Fibroblast of skin of right biceps (primary cell): ENCODE data around the gene NFILZ.

ENCODE experiments used
- DNase-seq: peaks from one replicate; pipeline ENCODE4 v3.0.0-alpha.2; 2013

The NFILZ gene

DNA sequence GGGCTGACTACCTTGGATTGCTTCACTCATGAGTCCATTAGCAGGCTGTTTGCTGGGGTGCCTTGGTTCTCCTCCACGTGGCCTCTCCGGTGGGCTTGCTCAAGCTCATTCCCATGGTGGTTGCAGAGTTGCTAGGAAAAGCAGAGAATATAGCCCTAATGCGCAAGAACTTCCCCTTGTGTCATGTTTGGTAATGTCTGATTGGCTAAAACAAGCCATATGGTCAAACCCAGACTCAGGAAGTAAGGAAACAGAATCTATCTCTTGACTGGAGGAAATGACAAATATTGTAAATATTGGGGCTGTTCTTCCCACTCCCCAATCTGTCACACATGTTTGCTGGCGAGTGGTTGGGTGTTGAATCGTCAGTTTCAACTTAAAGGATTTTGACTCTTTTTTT is 12.1 kb downstream of the NFILZ start:
- no peak for DNase-seq

DNA sequence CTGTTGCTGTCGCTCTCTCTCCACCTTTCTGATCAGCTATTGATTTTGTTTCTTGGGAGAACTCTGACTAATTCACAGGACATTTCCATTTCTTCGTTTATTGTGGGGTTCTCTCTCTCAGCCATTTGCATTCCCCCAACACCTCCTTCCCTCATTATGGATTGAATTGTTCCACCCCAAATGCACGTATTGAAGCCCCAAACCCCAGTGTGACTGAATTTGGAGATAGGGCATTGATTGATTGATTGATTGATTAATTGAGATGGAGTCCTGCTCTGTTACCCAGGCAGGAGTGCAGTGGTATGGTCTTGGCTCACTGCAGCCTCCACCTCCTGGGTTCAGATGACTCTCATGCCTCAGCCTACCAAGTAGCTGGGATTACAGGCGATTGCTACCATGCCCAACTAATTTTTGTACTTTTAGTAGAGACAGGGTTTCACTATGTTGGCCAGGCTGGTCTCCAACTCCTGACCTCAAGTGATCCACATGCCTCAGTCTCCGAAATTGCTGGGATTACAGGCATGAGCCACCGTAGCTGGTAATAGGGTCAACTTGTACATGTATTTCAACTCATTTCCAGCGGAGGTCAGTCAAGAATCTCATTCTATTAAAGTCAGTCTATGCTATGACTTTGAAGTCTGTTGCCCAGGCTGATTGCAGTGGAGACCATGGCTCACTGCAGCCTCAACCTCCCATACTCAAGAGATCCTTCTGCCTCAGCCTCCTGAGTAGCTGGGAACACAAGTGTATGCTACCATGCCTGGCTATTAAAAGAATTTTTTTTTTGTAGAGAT is 13.6 kb downstream of the NFILZ start:
- no peak for DNase-seq

DNA sequence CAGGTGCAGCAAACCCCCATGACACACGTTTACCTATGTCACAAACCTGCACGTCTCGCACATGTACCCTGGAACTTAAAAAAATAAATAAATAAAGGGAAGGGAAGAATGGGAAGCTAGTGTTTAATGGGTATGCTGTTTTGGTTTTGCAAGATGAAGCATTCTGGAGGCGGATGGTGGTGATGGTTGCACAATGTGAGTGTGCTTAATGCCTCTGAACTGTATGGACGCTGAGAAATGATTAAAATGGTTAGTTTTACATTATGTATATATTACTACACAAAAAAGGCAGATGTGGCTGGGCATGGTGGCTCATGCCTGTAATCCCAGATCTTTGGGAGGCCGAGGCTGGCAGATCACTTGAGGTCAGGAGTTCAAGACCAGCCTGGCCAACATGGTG is 17.8 kb downstream of the NFILZ start:
- DNase-seq: no peak

DNA sequence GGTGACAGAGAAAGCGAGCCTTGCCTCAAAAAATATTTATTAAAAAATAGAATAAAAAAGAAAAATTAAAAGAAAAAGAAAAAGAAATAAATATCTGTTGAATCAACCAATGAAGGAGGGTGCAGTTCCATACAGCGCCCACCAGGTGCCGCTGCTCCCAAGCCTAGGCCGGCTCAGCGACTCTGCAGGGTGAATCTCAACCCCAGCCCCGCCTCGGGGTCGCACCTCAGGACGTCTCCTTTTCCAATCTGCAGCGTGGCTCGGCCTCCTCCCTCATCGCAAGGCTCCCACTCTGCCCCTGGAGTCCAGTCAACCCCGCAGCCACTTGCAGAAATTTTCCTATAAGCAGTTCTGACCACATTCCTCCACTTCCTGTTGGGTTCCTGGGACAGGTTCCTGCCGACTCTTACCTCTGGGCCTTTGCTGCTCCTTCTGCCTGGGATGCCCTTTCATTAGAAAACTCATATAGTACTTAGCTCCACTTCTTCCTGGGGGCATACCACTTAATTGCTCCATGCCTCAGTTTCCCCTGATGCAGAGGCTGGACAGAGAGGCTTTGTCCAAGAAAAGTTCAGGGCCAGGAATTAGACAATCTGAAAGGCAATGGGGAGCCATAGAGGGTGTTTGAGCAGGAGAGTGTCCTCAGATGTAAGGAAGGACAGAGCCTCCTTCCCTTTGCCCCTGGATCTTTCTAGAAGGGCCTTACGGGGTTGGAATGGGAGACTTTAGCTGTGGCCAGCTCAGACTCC is 24.3 kb downstream of the NFILZ start:
- DNase-seq: peak; percentile 33

DNA sequence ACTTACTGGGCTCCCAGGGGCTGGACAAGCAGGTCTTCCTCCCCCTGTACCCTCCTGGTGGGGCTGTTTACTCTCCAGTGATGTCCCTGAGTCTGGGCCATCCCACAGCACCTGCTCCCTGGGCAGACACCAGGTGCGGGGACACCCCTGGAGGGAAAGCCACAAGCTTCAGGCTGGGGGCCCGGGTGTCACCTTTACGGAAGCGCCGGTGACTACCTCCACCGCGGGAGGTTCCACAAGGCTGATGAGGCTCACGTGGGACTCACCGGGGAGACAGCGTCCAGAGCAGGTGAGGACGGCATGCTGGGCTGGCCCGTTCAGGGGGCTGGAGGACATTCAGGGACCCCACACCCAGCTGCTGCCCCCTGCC is 24.9 kb downstream of the NFILZ start:
- no peak for DNase-seq

DNA sequence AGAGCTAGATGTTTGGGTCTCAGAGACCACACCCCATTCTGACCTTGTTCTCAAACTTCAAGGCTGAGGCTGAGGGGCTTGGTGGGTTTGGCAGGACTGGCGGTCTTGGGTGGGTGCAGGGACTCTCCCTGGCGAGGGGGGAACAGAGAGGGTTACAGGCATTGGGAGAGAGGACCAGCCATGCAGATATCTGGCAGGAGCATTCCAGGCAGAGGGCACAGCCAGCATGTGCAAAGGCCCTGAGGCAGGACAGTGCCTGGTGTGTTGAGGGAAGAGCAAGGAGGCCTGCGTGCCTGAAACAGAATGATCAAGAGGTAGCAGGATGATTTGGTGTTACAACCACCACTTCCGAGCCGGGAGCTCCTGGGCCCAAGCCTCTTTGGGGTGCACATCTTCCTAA is 27.4 kb downstream of the NFILZ start:
- DNase-seq: no peak

DNA sequence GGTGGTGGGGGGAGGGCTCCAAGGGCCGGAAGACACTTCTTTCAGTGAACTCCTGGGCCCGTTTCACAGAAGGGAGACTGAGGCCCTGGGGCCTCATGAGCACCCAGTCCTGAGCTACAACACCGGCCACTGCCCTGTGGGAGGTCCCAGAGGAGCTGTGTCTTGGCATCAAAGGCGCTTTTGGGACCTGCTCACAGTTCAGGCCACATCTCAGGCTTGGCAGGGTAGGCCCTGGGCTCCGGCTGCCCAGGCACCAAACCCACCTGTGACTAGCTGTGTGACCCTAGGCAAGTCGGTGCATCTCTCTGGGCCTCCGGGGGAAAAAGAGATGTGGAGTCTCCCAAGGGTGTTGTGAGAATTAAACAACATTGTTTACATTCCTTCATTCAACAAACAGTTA is 29.5 kb downstream of the NFILZ start:
- no peak for DNase-seq

DNA sequence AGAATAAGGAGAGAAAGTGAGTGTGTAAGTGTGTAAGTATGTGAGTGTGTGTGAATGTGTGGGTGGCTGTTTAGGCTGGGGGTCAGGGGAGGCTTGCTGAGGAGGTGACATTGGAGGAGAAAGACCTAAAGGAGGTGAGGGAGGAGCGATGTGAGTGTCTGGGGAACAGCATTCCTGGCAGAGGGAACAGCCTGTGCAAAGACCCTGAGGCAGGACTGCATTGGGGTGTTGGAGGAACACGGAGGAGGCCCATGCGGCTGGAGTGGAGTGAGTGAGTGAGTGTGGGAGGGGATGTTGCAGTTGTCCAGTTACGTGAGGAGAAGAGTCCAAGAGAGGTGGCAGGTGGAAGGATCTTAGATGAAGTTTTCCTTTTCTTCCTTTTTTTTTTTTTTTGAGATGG is 31.8 kb downstream of the NFILZ start:
- DNase-seq: no peak

DNA sequence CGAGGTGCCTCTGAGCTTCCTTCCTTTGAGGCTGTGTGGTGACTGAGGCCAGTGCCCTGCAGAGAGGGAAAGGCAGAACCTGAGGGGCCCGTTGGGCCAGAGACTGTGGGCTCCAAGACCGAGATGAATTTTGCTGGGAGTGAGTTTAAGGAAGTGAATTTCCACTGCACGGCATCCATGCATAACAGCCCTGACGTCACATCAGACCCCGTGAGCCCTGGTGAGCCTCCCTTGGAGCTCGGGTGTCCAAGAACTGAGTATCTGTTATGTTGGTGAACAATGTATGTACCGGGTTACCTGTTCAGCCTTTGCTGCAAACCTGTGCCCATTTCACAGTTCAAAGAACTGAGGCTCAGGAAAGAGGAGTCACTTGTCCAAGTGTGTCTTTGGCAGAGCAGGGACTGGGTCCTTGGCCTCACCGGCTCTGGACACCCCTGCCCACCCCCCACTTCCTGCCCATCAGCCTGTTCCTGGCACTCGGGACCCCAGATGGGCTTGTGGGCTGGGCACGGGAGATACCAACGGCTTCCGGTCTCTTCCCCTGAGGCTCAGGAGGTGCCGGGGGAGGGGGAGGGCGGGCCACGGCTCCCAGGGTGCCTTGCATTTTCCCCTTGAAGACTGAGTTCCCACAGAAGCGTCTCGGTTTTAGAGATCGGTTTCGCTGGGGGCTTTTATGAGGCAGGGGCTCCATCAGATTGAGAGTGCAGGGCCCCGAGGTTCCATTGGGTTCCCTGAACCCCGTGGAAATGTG is 33.7 kb downstream of the NFILZ start:
- no peak for DNase-seq

DNA sequence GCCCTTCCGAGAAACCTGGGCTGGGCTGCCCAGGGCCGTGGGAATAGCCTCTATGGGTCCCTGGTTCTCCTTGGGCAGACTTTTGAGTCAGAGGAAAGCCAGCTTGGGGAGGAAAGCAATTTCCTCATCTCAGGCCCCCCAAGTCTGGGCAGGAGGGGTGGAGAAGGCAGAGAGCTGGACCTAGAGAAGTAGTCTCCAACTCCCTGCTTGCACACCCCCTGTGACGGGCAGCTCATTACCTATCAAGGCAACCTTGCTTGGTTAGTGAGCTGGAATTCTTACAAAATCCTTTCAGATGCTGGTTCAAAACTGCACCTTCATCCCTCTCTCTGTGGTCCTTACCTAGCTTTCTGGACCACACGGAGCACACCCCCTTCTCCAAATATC is 34.2 kb downstream of the NFILZ start:
- no peak for DNase-seq

DNA sequence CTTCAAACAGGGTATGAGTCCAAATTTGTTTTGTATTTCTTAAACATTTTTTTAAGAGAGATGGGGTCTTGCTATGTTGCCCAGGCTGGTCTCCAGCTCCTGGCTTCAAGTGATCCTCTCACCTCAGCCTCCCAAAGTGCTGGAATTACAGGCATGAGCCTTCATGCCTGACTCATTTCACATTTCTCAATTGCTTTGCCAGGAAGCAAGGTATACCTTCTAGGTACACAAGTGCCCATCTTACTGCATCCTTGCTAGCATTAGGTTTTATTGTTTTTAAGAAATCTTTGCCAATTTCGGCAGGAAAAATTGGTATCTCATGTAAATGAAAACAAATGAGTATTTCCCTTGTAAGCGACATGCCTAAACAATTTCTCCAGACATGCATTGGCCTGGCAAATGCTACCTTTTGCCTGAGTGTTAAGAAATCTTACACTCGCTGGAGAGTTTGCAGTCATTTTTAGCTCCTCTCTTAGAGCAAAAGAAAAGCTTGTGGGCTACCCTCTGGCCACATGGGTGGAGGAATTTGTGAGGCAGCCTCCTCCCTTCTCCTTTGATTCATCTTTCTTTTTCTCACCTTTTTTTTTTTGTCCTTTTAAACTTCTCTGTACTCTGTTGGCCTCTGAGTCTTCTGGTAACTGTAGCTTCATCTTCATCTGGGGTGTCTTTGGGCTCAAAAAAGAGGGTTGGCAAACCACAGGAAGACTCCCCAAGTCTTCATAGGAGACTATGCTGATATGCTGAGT is 35.2 kb downstream of the NFILZ start:
- no peak for DNase-seq

DNA sequence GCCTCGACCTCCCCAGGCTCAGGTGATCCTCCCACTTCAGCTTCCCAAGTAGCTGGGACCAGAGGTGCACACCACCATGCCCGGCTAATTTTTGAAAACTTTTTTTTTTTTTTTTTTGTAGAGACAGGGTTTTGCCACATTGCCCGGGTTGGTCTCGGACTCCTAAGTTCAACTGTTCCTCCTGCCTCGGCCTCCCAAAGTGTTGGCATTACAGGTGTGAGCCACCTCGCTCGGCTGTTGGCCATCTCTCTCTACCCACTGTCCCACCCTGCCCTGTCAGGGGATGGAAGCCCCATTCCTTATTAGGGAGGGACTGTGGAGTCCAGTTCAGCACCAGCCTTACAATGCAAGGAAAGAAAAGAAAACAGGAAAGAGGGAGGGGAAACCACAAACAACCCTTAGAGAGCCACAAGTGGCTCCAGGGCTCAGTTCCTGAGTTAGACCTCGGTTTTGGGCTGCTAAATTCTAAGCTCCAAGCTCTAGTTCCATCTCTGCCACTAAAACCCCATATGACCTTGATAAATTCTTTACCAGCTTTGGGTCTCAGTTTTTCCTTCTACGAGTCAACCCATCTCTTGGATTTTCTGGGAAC is 36.5 kb downstream of the NFILZ start:
- no peak for DNase-seq

DNA sequence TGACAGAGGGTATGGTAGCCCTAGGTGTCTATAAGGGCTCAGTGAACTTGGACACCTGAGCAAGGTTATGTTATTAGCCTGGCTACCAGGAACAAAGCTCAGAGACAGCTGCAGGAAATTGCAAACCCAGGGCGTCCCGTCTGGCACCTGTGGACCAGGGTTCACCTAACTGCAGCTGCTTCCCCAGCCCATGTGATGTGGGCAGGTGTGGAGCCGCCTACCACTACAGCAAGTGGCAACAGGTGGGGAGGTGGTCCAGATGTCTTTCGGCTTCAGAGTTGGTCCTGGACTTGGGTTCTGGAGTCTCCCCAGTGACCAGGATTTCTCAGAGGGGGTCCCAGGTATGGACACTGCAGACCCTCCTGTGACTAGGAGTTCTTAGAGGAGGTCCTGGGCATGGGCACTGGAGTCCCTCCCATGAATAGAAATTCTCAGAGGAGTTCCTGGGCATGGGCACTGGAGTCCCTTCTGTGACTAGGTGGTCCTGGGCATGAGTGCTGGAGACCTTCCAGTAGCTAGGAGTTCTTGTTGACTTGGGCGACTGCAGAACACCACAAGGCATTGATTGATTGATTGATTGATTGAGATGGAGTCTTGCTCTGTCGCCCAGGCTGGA is 43.0 kb downstream of the NFILZ start:
- no peak for DNase-seq

DNA sequence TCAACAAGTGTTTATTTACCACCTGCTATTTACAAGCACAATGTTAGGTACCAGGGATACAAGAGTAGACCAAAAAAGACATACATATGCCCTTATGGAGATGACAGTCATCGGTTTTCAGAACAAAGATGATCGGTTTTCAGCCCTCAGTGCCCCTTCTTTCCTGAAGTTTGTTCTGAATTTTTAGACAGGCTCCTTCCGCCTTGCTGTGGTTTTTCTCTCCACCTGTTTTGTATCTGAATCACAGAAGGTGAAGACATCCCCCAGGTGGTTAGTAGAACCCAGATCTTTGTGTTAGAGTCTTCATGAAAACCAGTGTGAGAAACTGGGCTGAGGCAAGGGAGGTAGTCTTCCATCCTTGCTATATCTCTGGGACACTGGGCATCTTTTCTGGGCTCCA is 44.6 kb downstream of the NFILZ start:
- DNase-seq: no peak

DNA sequence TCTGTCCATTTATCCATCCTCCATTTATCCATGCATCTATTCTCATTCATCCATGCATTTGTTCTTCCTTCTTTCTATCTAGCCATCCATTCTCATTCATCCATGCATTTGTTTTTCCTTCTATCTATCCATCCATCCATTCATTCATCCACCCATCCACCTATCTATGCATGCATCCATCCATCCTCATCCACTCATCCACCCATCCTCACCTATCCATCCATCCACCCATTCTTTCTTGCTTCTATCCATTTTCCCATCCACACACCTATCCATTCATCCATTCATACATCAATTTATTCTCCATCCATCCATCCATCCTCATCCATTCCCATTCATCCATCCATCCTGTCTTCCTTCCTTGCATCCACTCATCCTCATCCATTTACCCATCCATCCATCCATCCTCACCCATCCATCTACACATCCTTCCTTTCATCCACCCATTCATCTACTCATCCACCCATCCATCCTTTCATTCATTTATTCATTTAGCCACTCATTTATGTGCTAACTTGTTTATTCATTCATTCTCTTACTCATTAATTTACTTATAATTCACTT is 47.9 kb downstream of the NFILZ start:
- DNase-seq: no peak
